Lower leg skin (tissue), 3 donors: ENCODE results near the gene TMEM213.

ENCODE experiments used
- CTCF ChIP-seq, 3 donors: fragments of 450-650 bp; IDR thresholded peaks; one replicate each; pipeline ENCODE4 v1.5.1; 2016; ENCODE audit warnings: antibody characterized with exemption in 3 of 3, mild to moderate bottlenecking in 3 of 3, moderate library complexity in 2 of 3
- POLR2A ChIP-seq, 2 donors: fragments of 450-650 bp; IDR thresholded peaks; one replicate each; pipeline ENCODE4 v1.6.1; 2016 to 2017; ENCODE audit warnings: antibody characterized with exemption in 2 of 2, mild to moderate bottlenecking in 1 of 2, moderate library complexity in 1 of 2

DNA sequence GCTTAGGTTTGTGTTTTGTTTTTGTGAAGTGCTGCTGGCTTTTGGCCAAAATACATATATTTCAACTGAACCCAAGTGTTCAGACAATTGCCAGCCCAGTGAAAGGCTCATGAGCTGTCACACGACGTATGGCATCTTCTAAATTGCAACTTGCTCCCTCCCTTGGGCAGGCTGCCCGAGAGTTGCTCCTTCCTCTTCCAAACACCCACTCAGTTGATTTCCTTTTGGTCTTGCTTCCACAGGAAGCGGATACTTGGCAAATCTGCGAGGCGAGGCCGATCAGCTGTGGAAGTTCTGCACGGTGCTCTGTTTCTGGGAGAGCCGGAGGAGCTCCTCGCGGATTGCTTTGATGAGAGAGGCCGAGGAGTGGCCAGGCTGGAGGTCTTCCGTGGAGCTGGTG lies 39.8 kb downstream of the TMEM213 start:
- TF ChIP-seq CTCF (IDR thresholded peaks at IDR 0.05): no peak
- no peak for TF ChIP-seq POLR2A (IDR thresholded peaks at IDR 0.05)
